ENCODE measurements around the gene TENT4B. TPM values are rescaled to one million over a fixed set of nuclear protein-coding genes. Genes with fewer than 3 reads are reported as not detected.
A peak's percentile ranks its signal among the peaks of the same experiment; 100 is the strongest.

The TENT4B gene
- total RNA-seq, 1 experiment from 2014 or later, result 18.3 TPM

DNA sequence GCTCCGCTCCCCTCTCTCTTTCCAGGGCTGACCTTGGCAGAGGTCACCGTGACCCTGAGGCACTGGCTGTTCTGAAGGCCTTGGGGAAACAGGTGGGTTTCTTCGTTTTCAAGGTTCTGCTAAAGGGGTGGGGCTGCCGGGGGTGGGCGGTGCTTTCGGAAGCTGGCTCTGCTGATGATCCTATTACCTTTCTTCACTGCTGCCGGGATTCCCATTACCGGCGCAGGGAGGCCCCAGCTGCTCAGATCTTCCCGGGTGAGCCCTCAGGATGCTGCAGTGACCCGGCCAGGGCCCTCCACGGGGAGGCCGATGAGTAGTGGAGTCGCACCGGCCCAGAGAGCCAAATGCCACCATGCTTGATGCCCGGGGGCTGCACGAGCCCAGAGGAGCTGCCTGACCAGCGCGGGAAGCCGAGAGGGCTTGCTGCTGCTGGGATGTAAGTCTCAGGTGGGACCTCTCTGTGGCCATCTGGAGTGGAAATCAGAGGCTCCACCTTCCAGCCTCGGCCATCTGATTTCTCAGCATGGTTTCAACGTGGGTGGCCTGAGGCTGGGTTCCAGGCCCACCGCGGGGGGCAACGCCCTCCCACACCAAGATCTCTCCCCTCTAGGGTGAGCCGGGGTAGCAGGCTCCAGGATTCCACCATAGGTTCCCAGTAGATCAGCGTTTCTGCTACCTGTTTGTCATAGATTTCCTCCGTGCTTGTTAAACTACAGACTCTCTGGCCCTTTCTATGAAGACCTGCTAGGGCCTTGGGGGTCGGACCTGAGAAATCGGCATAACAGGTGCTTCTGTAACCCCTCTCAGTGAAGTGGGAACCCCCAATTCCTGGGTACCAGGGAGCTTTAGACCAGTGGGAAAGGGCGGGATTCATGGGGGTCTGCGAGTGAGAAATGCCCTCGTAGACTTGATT lies 91.7 kb downstream of the TENT4B start:
- POLR2A ChIA-PET (ENCODE audit: low non-redundant PET), result no interaction called here
- H3K4me1 ChIP-seq (ENCODE audit: insufficient read depth, low read length, poor library complexity, severe bottlenecking), result no peaks in the 10 kb centered on the region
- no TSS peak for BruUV-seq (replicated peaks)
- TF ChIP-seq, protein P1, sequence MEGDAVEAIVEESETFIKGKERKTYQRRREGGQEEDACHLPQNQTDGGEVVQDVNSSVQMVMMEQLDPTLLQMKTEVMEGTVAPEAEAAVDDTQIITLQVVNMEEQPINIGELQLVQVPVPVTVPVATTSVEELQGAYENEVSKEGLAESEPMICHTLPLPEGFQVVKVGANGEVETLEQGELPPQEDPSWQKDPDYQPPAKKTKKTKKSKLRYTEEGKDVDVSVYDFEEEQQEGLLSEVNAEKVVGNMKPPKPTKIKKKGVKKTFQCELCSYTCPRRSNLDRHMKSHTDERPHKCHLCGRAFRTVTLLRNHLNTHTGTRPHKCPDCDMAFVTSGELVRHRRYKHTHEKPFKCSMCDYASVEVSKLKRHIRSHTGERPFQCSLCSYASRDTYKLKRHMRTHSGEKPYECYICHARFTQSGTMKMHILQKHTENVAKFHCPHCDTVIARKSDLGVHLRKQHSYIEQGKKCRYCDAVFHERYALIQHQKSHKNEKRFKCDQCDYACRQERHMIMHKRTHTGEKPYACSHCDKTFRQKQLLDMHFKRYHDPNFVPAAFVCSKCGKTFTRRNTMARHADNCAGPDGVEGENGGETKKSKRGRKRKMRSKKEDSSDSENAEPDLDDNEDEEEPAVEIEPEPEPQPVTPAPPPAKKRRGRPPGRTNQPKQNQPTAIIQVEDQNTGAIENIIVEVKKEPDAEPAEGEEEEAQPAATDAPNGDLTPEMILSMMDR (conservative IDR thresholded peaks at IDR 0.05; ENCODE audit: low read depth, low read length), result no peak
- TF ChIP-seq EZH2 (IDR thresholded peaks at IDR 0.05; ENCODE audit: borderline replicate concordance, low read depth, low read length, poor library complexity, severe bottlenecking), result no peak
- no peak for DNase-seq (ENCODE audit: low spot score)
- no peak overlapping the region for H3K27ac ChIP-seq (ENCODE audit: low read depth, low read length, poor library complexity, severe bottlenecking)
- H3K27me3 ChIP-seq (replicated peaks; ENCODE audit: insufficient read depth, low read depth, low read length, poor library complexity), result no peaks in the 10 kb centered on the region
- intact Hi-C loops (cut with micrococcal nuclease; ENCODE audit: unreplicated experiment), result no loop called here
- CTCF ChIA-PET, result no interaction called here
- no peaks in the 10 kb centered on the region for H3K36me3 ChIP-seq (ENCODE audit: insufficient read depth, low read length, poor library complexity, severe bottlenecking)
- no peak overlapping the region for H3K4me3 ChIP-seq (ENCODE audit: low read depth, low read length, poor library complexity, severe bottlenecking)
- no peaks in the 10 kb centered on the region for H3K9me3 ChIP-seq (ENCODE audit: low read depth, low read length, poor library complexity, severe bottlenecking)

DNA sequence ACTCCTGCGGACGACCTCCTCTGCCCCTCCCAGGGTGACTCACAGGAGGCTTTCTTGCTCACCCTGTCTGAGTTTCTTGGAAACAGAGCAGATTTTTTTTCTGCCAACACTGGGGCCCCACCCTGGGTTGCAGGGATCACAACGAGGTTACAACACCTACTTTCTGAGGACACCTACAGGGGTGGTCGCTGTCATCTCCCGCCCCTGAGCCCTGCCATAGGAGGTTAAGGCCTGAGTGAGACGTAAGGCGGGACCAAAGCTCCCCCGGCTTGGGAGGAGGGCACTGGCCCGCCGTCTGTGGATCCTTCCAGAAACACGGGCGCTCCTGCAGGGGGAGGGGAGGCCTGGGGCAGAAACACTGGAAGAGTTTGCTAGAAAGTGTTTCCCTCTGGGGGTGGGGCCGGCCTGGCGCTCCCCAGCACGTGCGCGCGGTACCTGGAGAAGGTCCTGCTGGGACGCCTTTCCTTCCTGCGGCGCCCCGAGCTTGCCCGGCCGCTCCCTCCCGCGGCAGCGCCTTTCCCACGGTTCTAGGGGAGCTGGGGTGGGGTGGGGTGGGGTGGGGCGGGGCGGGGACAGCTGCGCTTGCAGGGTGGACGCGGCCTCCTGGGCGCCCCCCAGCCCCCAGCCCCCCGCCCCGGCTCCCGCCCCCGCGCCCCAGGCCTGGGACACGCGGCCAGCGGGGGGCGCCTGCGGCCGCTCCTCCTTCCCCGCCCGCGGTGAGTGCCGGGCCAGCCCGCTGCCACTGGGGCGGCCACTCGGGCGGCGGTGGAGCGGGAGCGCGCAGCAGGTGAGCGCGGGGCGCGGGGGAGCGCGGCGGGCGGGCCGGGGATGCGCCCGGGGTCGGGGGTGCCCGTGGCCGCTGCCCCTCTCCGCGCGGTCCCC lies 92.6 kb downstream of the TENT4B start:
- Histone ChIP-seq H3K27ac (ENCODE audit: low read depth, low read length, poor library complexity, severe bottlenecking) (no peak overlapping the region), H3K27me3 (replicated peaks; ENCODE audit: insufficient read depth, low read depth, low read length, poor library complexity) (no peaks in the 10 kb centered on the region), H3K4me1 (ENCODE audit: insufficient read depth, low read length, poor library complexity, severe bottlenecking) (no peaks in the 10 kb centered on the region), H3K9me3 (ENCODE audit: low read depth, low read length, poor library complexity, severe bottlenecking) (no peaks in the 10 kb centered on the region), H3K4me3 (ENCODE audit: low read depth, low read length, poor library complexity, severe bottlenecking) (peak overlapping the region; percentile 44), H3K36me3 (ENCODE audit: insufficient read depth, low read length, poor library complexity, severe bottlenecking) (no peaks in the 10 kb centered on the region)
- no peak for TF ChIP-seq EZH2 (IDR thresholded peaks at IDR 0.05; ENCODE audit: borderline replicate concordance, low read depth, low read length, poor library complexity, severe bottlenecking)
- TF ChIP-seq, protein P1 (conservative IDR thresholded peaks at IDR 0.05; ENCODE audit: low read depth, low read length), result no peak
- ChIA-PET POLR2A (ENCODE audit: low non-redundant PET) (no interaction called here), CTCF (no interaction called here)
- no TSS peak for BruUV-seq (replicated peaks)
- intact Hi-C loops (cut with micrococcal nuclease; ENCODE audit: unreplicated experiment), result no loop called here
- no peak for DNase-seq (ENCODE audit: low spot score)

DNA sequence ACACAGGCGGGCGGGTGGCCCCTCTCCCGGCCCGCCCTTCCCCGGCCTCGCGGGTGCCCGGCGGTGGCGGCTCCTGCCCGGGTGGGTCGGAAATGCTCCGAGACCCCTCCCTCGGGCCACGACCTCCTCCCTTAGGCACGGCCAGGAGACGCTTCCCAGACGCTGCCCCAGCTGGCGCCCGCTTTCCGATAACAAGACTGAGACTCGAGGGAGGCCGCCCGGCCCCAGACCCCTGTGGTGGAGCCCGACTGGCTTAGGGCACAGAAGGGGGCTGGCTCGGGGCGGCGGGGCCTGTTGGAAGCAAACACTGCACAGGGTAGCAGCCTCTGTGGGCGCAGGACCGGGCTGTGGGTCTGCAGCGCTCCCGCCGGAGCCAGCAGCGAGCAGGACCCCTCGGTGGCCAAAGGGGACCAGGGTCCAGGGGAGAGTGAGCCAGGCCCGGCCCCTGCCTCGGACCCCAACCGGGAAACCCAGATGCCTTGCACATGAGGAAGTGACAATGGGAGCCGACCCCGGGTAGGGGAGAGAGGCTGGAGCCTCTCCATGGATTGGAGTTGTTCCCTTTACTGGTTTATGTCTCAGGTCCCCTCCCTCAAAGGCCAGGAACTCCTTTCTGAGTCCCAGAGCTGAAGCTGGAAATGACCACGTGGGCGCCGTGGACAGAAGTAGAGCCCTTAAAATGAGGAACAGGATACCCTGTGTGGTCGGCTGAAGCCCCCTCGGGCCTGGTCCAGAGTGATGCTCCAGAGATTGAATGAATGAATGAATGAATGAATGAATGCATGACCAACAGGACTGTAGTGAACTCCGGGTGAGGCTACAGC lies 93.4 kb downstream of the TENT4B start:
- no peaks in the 10 kb centered on the region for H3K27me3 ChIP-seq (replicated peaks; ENCODE audit: insufficient read depth, low read depth, low read length, poor library complexity)
- no peaks in the 10 kb centered on the region for H3K4me1 ChIP-seq (ENCODE audit: insufficient read depth, low read length, poor library complexity, severe bottlenecking)
- no peaks in the 10 kb centered on the region for H3K36me3 ChIP-seq (ENCODE audit: insufficient read depth, low read length, poor library complexity, severe bottlenecking)
- CTCF ChIA-PET, result no interaction called here
- H3K9me3 ChIP-seq (ENCODE audit: low read depth, low read length, poor library complexity, severe bottlenecking), result no peaks in the 10 kb centered on the region
- intact Hi-C loops (cut with micrococcal nuclease; ENCODE audit: unreplicated experiment), result no loop called here
- no TSS peak for BruUV-seq (replicated peaks)
- no peak for TF ChIP-seq EZH2 (IDR thresholded peaks at IDR 0.05; ENCODE audit: borderline replicate concordance, low read depth, low read length, poor library complexity, severe bottlenecking)
- TF ChIP-seq, protein P1 (conservative IDR thresholded peaks at IDR 0.05; ENCODE audit: low read depth, low read length), result no peak
- POLR2A ChIA-PET (ENCODE audit: low non-redundant PET), result no interaction called here
- DNase-seq (ENCODE audit: low spot score), result no peak
- peak overlapping the region; percentile 44 for H3K4me3 ChIP-seq (ENCODE audit: low read depth, low read length, poor library complexity, severe bottlenecking)
- no peak overlapping the region for H3K27ac ChIP-seq (ENCODE audit: low read depth, low read length, poor library complexity, severe bottlenecking)
